Thymus (tissue), 11 donors: ENCODE measurements around the gene MICU2. TPM values are rescaled to one million over a fixed set of nuclear protein-coding genes. Genes with fewer than 3 reads are reported as not detected.
A peak's percentile ranks its signal among the peaks of the same experiment; 100 is the strongest.

ENCODE experiments used
- DNase-seq, 9 donors: peaks; one replicate each; pipeline ENCODE4 v3.0.0-alpha.2; 2013; ENCODE audit warnings: low spot score in 9 of 9, low read depth in 6 of 9, missing footprints in 1 of 9
- H3K27ac ChIP-seq, 2 donors: one replicate each; pipeline ENCODE4 v1.5.1; 2013; ENCODE audit warnings: control low read depth in 1 of 2, low read depth in 1 of 2, low read length in 1 of 2, mild to moderate bottlenecking in 1 of 2, moderate library complexity in 1 of 2
- H3K27me3 ChIP-seq, 2 donors: one replicate each; pipeline ENCODE4 v1.5.1; 2013; ENCODE audit warnings: low read length in 1 of 2; ENCODE audit not compliant: control insufficient read depth in 2 of 2, insufficient read depth in 1 of 2
- H3K36me3 ChIP-seq, 2 donors: one replicate each; pipeline ENCODE4 v1.5.1; 2013; ENCODE audit warnings: low read length in 1 of 2, mild to moderate bottlenecking in 1 of 2, moderate library complexity in 1 of 2; ENCODE audit not compliant: control insufficient read depth in 2 of 2, insufficient read depth in 2 of 2
- H3K4me1 ChIP-seq, 2 donors: one replicate each; pipeline ENCODE4 v1.5.1; 2013; ENCODE audit warnings: low read length in 2 of 2; ENCODE audit not compliant: control insufficient read depth in 2 of 2, insufficient read depth in 2 of 2
- H3K4me3 ChIP-seq, 2 donors: one replicate each; pipeline ENCODE4 v1.5.1; 2013; ENCODE audit warnings: low read length in 2 of 2, control low read depth in 1 of 2, mild to moderate bottlenecking in 1 of 2
- H3K9me3 ChIP-seq, 2 donors: one replicate each; pipeline ENCODE4 v1.5.1; 2013; ENCODE audit warnings: low read length in 1 of 2, mild to moderate bottlenecking in 1 of 2; ENCODE audit not compliant: control insufficient read depth in 2 of 2, insufficient read depth in 1 of 2
- WGBS: extraction: QIAGEN DNeasy Blood & Tissue Kit; methylation state at CpG from one replicate; pipeline ENCODE4 v1.1.7; 2013; 5-methylcytosine and 5-hydroxymethylcytosine counted together
- polyA plus RNA-seq: library from polyadenylated mRNA; stranded (reverse); fragments of 200-250 nt; gene quantifications from one replicate; pipeline ENCODE4 v1.2.3, GENCODE V29; 2013
- total RNA-seq: library from RNA; stranded (reverse); fragments of 120-200 nt; gene quantifications from one replicate; pipeline ENCODE4 v1.2.4, GENCODE V29; 2013
- donor health status: healthy.

MICU2 gene
- total and polyA plus RNA-seq, 2 donors = 47.5 to 80.0 TPM

DNA sequence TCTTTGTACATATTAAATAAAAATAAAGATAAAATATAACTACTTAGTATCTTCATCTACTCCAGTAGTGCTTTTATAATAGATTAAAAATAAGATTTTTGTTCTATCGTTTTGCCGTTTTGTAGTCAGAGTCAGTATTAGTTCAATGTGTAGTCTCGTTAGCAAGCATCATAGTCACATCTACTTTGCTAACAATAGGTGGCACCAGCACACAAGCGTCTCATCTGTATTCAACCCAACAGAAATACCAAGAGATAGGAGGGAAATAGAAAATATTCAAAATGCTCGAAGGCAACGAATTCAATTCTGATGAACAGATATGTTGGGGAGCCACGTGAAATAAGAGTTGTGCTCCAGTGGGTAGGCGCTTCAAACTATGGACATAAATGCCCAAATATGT, 21.4 kb upstream of the MICU2 start:
- Histone ChIP-seq H3K4me3 (no peak overlapping the region), H3K9me3 (no peaks in the 10 kb centered on the region), H3K27ac (no peak overlapping the region), H3K27me3 (peaks cover 0 to 2% of the 10 kb centered on the region in 2 donors), H3K36me3 (no peaks in the 10 kb centered on the region), H3K4me1 (no peaks in the 10 kb centered on the region)
- 63% methylated on average over 8 of the region's 8 CpGs for WGBS
- peak in 1 of 9 donors; percentile 22 for DNase-seq

DNA sequence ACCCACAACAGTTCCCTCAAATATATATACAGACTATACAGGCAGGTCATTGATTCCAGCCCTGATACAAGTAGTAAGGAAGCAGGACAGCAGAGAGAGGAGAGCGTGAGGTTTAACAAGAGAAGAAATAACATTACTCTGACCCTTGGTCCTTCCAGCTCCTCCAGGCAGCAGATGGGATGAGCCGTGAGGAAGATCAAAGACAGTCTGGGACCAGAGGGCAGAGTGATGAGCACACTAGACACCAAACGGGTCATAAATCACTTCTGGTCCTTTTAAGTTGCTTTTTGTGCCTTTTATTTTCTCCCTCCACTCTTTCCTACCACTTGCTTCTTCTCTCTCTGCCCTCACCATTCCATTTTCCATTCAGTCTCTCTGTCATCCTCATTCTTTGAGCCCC, 16.9 kb upstream of the MICU2 start:
- Histone ChIP-seq H3K27me3 (peaks cover 0 to 2% of the 10 kb centered on the region in 2 donors), H3K9me3 (no peaks in the 10 kb centered on the region), H3K4me1 (no peaks in the 10 kb centered on the region), H3K27ac (no peak overlapping the region), H3K36me3 (no peaks in the 10 kb centered on the region), H3K4me3 (no peak overlapping the region)
- no peak for DNase-seq
- 70% methylated on average over 3 of the region's 3 CpGs for WGBS

DNA sequence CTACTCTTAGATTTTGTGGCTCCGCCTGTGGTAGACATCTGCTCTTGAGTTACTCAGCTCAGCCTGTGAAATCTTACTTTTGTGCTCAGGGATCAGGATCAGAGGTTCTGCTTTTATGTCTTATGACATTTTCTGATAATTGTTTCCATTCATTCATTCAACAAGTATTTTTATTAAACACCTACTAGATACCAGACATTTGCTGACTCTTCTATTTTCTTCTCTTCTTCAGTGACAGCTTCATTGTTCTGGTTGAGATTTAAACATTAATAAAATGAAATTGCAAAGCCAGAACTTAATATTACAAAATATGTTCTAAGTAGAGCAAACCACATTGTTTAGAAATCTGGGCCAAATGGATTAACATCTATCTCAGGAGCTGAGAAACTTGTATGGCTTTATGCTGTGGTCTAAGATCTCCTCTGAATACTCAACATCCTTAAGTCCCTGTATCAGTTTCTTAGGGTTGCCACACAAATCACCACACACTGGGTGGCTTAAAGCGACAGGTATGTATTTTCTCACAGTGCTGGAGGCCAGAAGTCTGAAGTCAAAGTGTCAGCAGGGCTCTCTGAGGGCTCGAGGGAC, 15.8 kb upstream of the MICU2 start:
- H3K36me3 ChIP-seq = no peaks in the 10 kb centered on the region
- H3K4me3 ChIP-seq = no peak overlapping the region
- DNase-seq = no peak
- H3K27me3 ChIP-seq = peaks cover 0 to 2% of the 10 kb centered on the region in 2 donors
- no peaks in the 10 kb centered on the region for H3K9me3 ChIP-seq
- 84% methylated on average over 3 of the region's 3 CpGs for WGBS
- no peaks in the 10 kb centered on the region for H3K4me1 ChIP-seq
- no peak overlapping the region for H3K27ac ChIP-seq

DNA sequence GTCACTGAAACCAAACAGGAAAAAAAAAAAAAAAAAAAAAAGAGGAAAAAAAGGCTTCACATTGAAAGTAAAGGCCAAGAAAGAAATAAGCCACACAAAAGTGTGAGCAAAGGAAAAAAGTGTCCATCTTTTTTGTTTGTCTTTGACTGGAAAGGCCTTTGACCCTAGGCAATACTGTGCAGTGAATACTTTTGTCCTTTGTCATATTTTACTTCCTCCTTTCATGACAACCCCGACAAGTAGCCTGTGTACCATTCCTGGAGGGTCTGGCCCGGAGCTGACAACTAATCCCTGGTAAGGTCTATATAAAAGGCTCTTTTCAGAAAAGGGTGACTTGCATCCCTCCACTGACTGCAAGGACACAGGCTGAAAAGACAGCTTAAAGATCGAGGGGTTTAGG, 12.9 kb upstream of the MICU2 start:
- Histone ChIP-seq H3K9me3 (no peaks in the 10 kb centered on the region), H3K4me3 (no peak overlapping the region), H3K36me3 (no peaks in the 10 kb centered on the region), H3K27me3 (peaks cover 0 to 2% of the 10 kb centered on the region in 2 donors), H3K4me1 (no peaks in the 10 kb centered on the region), H3K27ac (no peak overlapping the region)
- 77% methylated on average over 3 of the region's 3 CpGs for WGBS
- no peak for DNase-seq

DNA sequence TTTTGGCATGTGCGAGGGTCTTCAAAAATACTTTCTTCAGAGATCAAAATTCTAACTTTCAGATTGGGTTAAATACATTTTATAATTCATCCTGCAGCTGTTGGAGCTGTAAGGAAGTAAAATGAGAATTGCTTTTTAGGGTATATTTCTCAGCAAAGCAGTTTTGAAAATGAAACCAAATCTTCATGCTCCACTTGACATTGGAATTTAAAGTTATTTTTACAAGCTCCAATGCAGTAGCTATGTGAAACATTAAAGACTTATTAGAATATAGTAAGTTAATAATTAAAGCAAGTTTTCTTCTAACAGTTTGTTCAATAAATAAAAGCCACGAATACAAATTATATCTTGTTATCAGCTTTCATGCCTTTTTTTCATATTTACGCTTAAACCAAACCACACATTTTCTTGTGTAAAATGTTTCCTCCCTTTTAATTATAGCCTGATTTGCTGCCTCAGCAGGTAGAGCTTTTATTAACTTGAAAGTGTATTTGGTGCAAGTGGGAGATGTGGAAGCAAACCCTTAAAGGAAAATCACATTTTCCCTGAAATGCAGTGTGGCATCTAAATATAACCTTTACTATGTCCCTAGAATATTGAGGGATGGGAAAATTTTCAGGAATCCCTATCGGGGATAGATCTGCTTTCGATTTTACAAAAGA, 12.4 kb upstream of the MICU2 start:
- no peaks in the 10 kb centered on the region for H3K9me3 ChIP-seq
- no peaks in the 10 kb centered on the region for H3K36me3 ChIP-seq
- H3K27me3 ChIP-seq = peaks cover 0 to 2% of the 10 kb centered on the region in 2 donors
- 80% methylated on average over 5 of the region's 5 CpGs for WGBS
- DNase-seq = no peak
- no peak overlapping the region for H3K4me3 ChIP-seq
- H3K27ac ChIP-seq = no peak overlapping the region
- H3K4me1 ChIP-seq = no peaks in the 10 kb centered on the region

DNA sequence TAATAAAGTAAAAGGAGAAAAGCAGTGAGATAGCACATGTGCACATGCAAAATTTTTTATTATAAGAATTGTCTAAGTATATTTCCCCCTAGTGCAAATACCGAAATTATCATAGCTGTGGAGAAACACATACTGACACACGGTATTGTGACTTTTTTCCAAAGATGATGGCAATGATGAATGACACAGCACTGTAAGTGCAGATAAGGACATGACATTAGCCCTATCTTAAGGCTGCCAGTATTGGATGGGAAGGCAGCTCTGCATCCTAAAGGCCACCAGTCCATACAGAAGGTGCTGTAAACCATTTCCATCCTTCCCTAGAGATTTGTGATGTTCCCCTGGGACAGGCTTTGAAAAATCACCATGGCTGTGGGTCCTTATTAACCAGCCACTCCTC, 11.5 kb upstream of the MICU2 start:
- H3K9me3 ChIP-seq = peaks cover 0 to 2% of the 10 kb centered on the region in 2 donors
- no peak overlapping the region for H3K27ac ChIP-seq
- peaks cover 0 to 2% of the 10 kb centered on the region in 2 donors for H3K27me3 ChIP-seq
- no peaks in the 10 kb centered on the region for H3K36me3 ChIP-seq
- no peaks in the 10 kb centered on the region for H3K4me1 ChIP-seq
- 92% methylated on average over 2 of the region's 2 CpGs for WGBS
- DNase-seq = no peak
- H3K4me3 ChIP-seq = no peak overlapping the region

DNA sequence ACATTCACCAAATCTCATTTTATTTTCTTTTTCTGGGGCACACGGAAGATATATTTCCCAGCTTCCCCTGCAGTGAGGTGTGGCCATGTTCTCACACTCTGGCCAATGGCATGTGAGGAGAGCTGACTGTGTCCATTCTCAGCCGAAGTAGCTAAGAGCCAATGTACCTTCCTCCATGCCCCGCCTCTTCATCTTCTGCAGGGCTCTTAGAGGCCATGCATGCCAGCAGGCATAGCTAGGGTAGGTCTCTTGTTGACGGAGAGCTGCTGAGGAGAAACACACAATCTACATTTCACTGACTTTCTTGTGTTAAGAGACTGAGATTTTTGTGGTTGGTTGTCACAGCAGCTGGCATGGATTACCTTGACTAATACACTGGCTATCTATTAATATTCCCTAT, 9.8 kb upstream of the MICU2 start:
- no peak for DNase-seq
- H3K4me3 ChIP-seq = no peak overlapping the region
- no peaks in the 10 kb centered on the region for H3K4me1 ChIP-seq
- H3K9me3 ChIP-seq = peaks cover 0 to 2% of the 10 kb centered on the region in 2 donors
- no peak overlapping the region for H3K27ac ChIP-seq
- H3K27me3 ChIP-seq = no peaks in the 10 kb centered on the region
- no peaks in the 10 kb centered on the region for H3K36me3 ChIP-seq
- WGBS = 96% methylated on average over 4 of the region's 4 CpGs

DNA sequence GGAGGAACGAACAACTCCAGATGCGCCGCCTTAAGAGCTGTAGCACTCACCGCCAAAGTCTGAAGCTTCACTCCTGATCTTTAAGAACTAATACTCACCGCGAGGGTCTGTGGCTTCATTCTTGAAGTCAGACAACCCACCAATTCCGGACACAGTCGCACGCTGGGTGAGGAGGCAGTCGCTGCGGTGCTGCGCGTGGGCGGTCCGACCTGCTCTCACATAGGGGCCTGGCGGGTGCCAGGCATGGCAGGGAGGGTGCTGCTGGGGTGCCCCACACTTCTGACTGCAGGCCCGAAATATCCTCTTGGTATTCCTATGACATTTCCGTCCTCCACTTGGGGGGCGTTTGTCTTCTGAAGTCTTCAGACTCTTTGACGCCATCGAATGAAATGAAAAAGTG, 7.4 kb upstream of the MICU2 start:
- no peaks in the 10 kb centered on the region for H3K4me1 ChIP-seq
- H3K27ac ChIP-seq = no peak overlapping the region
- DNase-seq = no peak
- 95% methylated on average over 21 of the region's 21 CpGs for WGBS
- H3K27me3 ChIP-seq = peaks cover 2 to 5% of the 10 kb centered on the region in 2 donors
- no peak overlapping the region for H3K4me3 ChIP-seq
- peaks cover 0 to 2% of the 10 kb centered on the region in 2 donors for H3K9me3 ChIP-seq
- H3K36me3 ChIP-seq = no peaks in the 10 kb centered on the region

DNA sequence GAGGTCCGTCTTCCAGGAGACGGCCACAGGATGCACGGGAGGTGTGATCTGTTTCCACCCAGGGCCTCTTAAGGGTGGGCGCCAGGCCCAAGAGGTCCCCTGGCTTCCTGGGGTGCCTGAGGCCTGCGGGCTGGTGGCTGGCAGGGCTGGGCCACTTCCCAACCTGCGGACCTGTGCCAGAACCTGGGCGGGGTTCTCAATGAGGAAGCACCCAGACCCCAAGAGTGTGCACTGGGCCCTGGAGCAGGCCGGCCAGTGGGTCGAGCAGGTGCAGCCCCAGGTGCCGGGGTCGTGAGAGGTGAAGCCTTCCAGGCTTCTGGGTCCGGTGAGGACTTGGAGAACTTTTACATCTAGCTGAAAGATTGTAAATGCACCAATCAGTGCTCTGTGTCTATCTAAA, 6.7 kb upstream of the MICU2 start:
- H3K36me3 ChIP-seq = no peaks in the 10 kb centered on the region
- WGBS = 95% methylated on average over 12 of the region's 12 CpGs
- DNase-seq = no peak

More for the DNA sequence above, 6.7 kb upstream of the MICU2 start:
- Histone ChIP-seq H3K27ac (no peak overlapping the region), H3K27me3 (peaks cover 4 to 5% of the 10 kb centered on the region in 2 donors), H3K4me1 (no peaks in the 10 kb centered on the region), H3K9me3 (peaks cover 0 to 2% of the 10 kb centered on the region in 2 donors), H3K4me3 (no peak overlapping the region)
